ENCODE results near the gene SLC35F6.

GRCh38 chr2:26809876-26810577, 45.9 kb downstream of the SLC35F6 start:
- no peak for TF ChIP-seq CTCF (IDR thresholded peaks at IDR 0.05)
- TF ChIP-seq, protein P1, sequence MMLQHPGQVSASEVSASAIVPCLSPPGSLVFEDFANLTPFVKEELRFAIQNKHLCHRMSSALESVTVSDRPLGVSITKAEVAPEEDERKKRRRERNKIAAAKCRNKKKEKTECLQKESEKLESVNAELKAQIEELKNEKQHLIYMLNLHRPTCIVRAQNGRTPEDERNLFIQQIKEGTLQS (CRISPR knock-in tag; conservative IDR thresholded peaks at IDR 0.05), result no peak
- TF ChIP-seq ELF4 (CRISPR knock-in tag; IDR thresholded peaks at IDR 0.05; ENCODE audit: low read depth), result no peak
- no peak for TF ChIP-seq ZMAT4 (CRISPR knock-in tag; IDR thresholded peaks at IDR 0.05)
- no peak for TF ChIP-seq ZNF317 (CRISPR knock-in tag; IDR thresholded peaks at IDR 0.05; ENCODE audit: borderline replicate concordance, low read depth)
